Measurements from ENCODE around the gene SPTBN1.

SPTBN1 gene

GRCh38 chr2:54572262-54572635 lies 116.1 kb downstream of the SPTBN1 start:
- H3K36me3 ChIP-seq (ENCODE audit: insufficient read depth, low read length), result no peaks in the 10 kb centered on the region
- H3K27me3 ChIP-seq (ENCODE audit: insufficient read depth, low read length), result no peaks in the 10 kb centered on the region
- H3F3A ChIP-seq (ENCODE audit: insufficient read depth, low read length), result no peaks in the 10 kb centered on the region; the same call in 1 of the 2 replicates
- H3K4me1 ChIP-seq (ENCODE audit: insufficient read depth, low read length, severe bottlenecking), result peaks cover 77% of the 10 kb centered on the region
- H4K20me1 ChIP-seq (ENCODE audit: insufficient read depth, low read length), result no peaks in the 10 kb centered on the region
- H3K9ac ChIP-seq (ENCODE audit: low read length), result peak overlapping the region; percentile 22; the same call in 1 of the 2 replicates
- no peak overlapping the region for H2AFZ ChIP-seq (ENCODE audit: low read length)
- H3K9me3 ChIP-seq (ENCODE audit: low read length), result no peaks in the 10 kb centered on the region
- no peaks in the 10 kb centered on the region; the same call in 1 of the 2 replicates for H3K79me2 ChIP-seq (ENCODE audit: insufficient read depth, low read length)
- no peak overlapping the region for H3K4me3 ChIP-seq (ENCODE audit: low read depth, low read length, poor library complexity, severe bottlenecking)
- peak overlapping the region; percentile 90 for H3K27ac ChIP-seq (ENCODE audit: low read depth, low read length, poor library complexity, severe bottlenecking)
- TF ChIP-seq EZH2 (IDR thresholded peaks at IDR 0.05; ENCODE audit: borderline replicate concordance, low read length), result no peak
- no peak for TF ChIP-seq CTCF (IDR thresholded peaks at IDR 0.05; ENCODE audit: low read length)
- H3K4me2 ChIP-seq (ENCODE audit: low read length), result peak overlapping the region; percentile 52; the same call in 1 of the 2 replicates
- H3K9me2 ChIP-seq (ENCODE audit: low read depth, low read length), result no peaks in the 10 kb centered on the region

- Histone ChIP-seq H3K4me2 (ENCODE audit: low read length) (peak overlapping the region; percentile 52; the same call in 1 of the 2 replicates), H4K20me1 (ENCODE audit: insufficient read depth, low read length) (no peaks in the 10 kb centered on the region), H3K27me3 (ENCODE audit: insufficient read depth, low read length) (no peaks in the 10 kb centered on the region), H3K9me2 (ENCODE audit: low read depth, low read length) (no peaks in the 10 kb centered on the region), H3K4me1 (ENCODE audit: insufficient read depth, low read length, severe bottlenecking) (peaks cover 79% of the 10 kb centered on the region), H3K4me3 (ENCODE audit: low read depth, low read length, poor library complexity, severe bottlenecking) (no peak overlapping the region), H3K27ac (ENCODE audit: low read depth, low read length, poor library complexity, severe bottlenecking) (peak overlapping the region; percentile 90), H2AFZ (ENCODE audit: low read length) (no peak overlapping the region), H3K36me3 (ENCODE audit: insufficient read depth, low read length) (no peaks in the 10 kb centered on the region), H3K9ac (ENCODE audit: low read length) (peak overlapping the region; percentile 22; the same call in 1 of the 2 replicates), H3K9me3 (ENCODE audit: low read length) (no peaks in the 10 kb centered on the region), H3K79me2 (ENCODE audit: insufficient read depth, low read length) (no peaks in the 10 kb centered on the region; the same call in 1 of the 2 replicates), H3F3A (ENCODE audit: insufficient read depth, low read length) (no peaks in the 10 kb centered on the region; the same call in 1 of the 2 replicates)
- no peak for TF ChIP-seq EZH2 (IDR thresholded peaks at IDR 0.05; ENCODE audit: borderline replicate concordance, low read length)
- no peak for TF ChIP-seq CTCF (IDR thresholded peaks at IDR 0.05; ENCODE audit: low read length)
Measured at GRCh38 chr2:54572636-54573536, 116.8 kb downstream of the SPTBN1 start.

GRCh38 chr2:54573537-54573919 lies 117.4 kb downstream of the SPTBN1 start:
- Histone ChIP-seq H3K27ac (ENCODE audit: low read depth, low read length, poor library complexity, severe bottlenecking) (peak overlapping the region; percentile 90), H3K4me1 (ENCODE audit: insufficient read depth, low read length, severe bottlenecking) (peaks cover 77% of the 10 kb centered on the region), H3K36me3 (ENCODE audit: insufficient read depth, low read length) (no peaks in the 10 kb centered on the region), H3K4me2 (ENCODE audit: low read length) (no peak overlapping the region; the same call in 1 of the 2 replicates), H3K27me3 (ENCODE audit: insufficient read depth, low read length) (no peaks in the 10 kb centered on the region), H4K20me1 (ENCODE audit: insufficient read depth, low read length) (no peaks in the 10 kb centered on the region), H3K79me2 (ENCODE audit: insufficient read depth, low read length) (no peaks in the 10 kb centered on the region), H3F3A (ENCODE audit: insufficient read depth, low read length) (no peaks in the 10 kb centered on the region; the same call in 1 of the 2 replicates), H3K9me2 (ENCODE audit: low read depth, low read length) (no peaks in the 10 kb centered on the region), H3K4me3 (ENCODE audit: low read depth, low read length, poor library complexity, severe bottlenecking) (no peak overlapping the region), H2AFZ (ENCODE audit: low read length) (no peak overlapping the region), H3K9ac (ENCODE audit: low read length) (no peak overlapping the region), H3K9me3 (ENCODE audit: low read length) (no peaks in the 10 kb centered on the region)
- TF ChIP-seq CTCF (IDR thresholded peaks at IDR 0.05; ENCODE audit: low read length), result no peak

Measured in OCI-LY1 (cell line).